ENCODE data around the gene MED27. TPM values are rescaled to one million over a fixed set of nuclear protein-coding genes. Genes with fewer than 3 reads are reported as not detected.

Gene MED27
- total and polyA plus RNA-seq, 2 of the 13 experiments (the other 11 are each of a cell fraction or from before 2014, with no cell fraction given): 16.9 to 19.0 TPM

DNA sequence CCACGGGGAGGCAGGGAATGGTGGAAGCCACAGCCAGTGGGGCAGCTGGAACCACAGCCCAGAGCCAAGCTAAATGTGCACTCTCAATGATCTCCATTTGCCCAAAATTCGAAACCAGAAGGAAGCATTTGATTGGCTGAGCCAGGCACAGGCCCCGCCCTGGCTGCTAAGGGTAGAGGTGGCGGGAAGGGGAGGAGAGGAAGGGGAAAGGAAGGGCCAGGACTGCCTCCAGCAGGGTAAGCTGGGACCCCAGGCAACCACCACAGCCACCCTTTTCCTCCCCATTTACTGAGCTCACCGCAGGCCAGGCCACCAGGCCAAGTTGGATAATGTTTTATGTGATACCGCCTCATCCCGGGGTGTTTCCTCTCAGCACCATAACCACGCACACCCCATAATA, 239.4 kb downstream of the MED27 start (continued):
- TF ChIP-seq, protein P1, sequence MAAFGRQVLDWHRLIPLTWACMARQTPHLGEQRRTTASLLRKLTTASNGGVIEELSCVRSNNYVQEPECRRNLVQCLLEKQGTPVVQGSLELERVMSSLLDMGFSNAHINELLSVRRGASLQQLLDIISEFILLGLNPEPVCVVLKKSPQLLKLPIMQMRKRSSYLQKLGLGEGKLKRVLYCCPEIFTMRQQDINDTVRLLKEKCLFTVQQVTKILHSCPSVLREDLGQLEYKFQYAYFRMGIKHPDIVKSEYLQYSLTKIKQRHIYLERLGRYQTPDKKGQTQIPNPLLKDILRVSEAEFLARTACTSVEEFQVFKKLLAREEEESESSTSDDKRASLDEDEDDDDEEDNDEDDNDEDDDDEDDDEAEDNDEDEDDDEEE (CRISPR knock-in tag; IDR thresholded peaks at IDR 0.05): no peak
- no peak for TF ChIP-seq RORA (CRISPR knock-in tag; IDR thresholded peaks at IDR 0.05)

DNA sequence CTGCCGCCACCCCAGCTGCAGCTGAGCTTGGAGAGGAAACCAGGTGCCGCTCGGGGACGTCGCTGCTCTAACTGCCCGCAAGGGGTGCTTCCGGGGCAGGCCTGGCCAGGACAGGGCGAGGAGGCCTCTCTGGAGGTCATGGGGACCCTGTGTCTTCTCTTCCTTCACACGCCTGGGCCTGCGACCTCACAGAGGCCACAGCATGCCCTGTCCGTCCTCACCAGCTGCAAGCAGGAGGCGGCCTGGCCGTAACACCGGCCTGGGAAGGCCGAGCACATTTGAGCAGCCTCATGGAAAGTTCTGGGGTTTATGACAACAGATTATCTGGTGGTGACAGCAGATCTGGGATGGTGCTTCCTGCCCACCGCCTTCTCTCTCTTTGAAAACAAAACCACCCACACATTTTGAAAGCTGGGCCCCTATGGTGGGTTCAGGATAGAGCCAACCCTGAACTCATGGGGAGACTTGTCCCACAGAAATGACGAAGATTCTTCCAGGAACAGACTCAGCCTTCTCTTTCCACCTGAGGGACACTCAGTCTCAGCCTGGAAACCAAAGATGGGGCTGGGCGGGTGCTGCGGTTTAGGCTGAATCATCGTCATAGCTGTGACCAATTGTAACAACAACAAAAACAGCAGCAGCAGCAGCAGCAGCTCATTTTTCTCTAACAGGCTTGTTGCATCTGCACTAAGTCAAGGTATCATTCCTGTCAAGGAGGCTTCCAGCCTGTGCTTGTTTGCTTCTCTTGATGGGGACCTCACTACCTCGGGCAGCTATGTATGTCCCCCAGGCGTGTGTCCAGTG, 240.2 kb downstream of the MED27 start:
- in situ Hi-C loops (cut with HindIII; ENCODE audit: extremely low pct_ligation_motif_present, low pct_unique_long_range_greater_than_20kb): no loop called here
- intact Hi-C loops (cut with micrococcal nuclease; ENCODE audit: unreplicated experiment): no loop called here
- Histone ChIP-seq H3K27me3 (ENCODE audit: control insufficient read depth in 1 of 2, insufficient read depth in 2 of 2, low read length in 2 of 2) (peaks cover 7 to 75% of the 10 kb centered on the region in 2 experiments), H3K4me3 (replicated peaks in 1 of 3; ENCODE audit: insufficient read depth in 1 of 3, low read depth in 2 of 3, low read length in 3 of 3) (no peak overlapping the region), H4K20me1 (ENCODE audit: insufficient read depth, low read length) (0 out of 2 replicates have a peak, but pooled peaks cover 2% of the 10 kb centered on the region), H2AFZ (ENCODE audit: low read length) (no peak overlapping the region), H3K36me3 (replicated peaks in 1 of 2; ENCODE audit: control insufficient read depth in 1 of 2, insufficient read depth in 2 of 2, low read length in 2 of 2) (no peaks in the 10 kb centered on the region), H3K9me3 (ENCODE audit: low read length) (no peaks in the 10 kb centered on the region), H3K4me2 (ENCODE audit: low read depth, low read length) (no peak overlapping the region), H3K79me2 (ENCODE audit: insufficient read depth, low read length) (no peaks in the 10 kb centered on the region), H3K27ac (ENCODE audit: extremely low read length, insufficient read depth, low read length) (no peak overlapping the region), H3K4me1 (ENCODE audit: insufficient read depth, low read length) (peaks cover 6% of the 10 kb centered on the region; the same call in 1 of the 2 replicates), H3K9ac (ENCODE audit: insufficient read depth, low read depth, low read length) (no peak overlapping the region)
- DNase-seq (ENCODE audit: low spot score): no peak
- 53% methylated on average over 4 of the region's 22 CpGs for WGBS (ENCODE audit: low lambda C conversion rate)
- TF ChIP-seq ZNF331 (CRISPR knock-in tag; IDR thresholded peaks at IDR 0.05): no peak
- TF ChIP-seq, protein P2, sequence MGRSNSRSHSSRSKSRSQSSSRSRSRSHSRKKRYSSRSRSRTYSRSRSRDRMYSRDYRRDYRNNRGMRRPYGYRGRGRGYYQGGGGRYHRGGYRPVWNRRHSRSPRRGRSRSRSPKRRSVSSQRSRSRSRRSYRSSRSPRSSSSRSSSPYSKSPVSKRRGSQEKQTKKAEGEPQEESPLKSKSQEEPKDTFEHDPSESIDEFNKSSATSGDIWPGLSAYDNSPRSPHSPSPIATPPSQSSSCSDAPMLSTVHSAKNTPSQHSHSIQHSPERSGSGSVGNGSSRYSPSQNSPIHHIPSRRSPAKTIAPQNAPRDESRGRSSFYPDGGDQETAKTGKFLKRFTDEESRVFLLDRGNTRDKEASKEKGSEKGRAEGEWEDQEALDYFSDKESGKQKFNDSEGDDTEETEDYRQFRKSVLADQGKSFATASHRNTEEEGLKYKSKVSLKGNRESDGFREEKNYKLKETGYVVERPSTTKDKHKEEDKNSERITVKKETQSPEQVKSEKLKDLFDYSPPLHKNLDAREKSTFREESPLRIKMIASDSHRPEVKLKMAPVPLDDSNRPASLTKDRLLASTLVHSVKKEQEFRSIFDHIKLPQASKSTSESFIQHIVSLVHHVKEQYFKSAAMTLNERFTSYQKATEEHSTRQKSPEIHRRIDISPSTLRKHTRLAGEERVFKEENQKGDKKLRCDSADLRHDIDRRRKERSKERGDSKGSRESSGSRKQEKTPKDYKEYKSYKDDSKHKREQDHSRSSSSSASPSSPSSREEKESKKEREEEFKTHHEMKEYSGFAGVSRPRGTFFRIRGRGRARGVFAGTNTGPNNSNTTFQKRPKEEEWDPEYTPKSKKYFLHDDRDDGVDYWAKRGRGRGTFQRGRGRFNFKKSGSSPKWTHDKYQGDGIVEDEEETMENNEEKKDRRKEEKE (IDR thresholded peaks at IDR 0.05): no peak
- TF ChIP-seq SALL2 (CRISPR knock-in tag; IDR thresholded peaks at IDR 0.05): no peak
- TF ChIP-seq, protein P3, sequence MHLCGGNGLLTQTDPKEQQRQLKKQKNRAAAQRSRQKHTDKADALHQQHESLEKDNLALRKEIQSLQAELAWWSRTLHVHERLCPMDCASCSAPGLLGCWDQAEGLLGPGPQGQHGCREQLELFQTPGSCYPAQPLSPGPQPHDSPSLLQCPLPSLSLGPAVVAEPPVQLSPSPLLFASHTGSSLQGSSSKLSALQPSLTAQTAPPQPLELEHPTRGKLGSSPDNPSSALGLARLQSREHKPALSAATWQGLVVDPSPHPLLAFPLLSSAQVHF (CRISPR knock-in tag; IDR thresholded peaks at IDR 0.05): no peak
- TF ChIP-seq, protein P4, sequence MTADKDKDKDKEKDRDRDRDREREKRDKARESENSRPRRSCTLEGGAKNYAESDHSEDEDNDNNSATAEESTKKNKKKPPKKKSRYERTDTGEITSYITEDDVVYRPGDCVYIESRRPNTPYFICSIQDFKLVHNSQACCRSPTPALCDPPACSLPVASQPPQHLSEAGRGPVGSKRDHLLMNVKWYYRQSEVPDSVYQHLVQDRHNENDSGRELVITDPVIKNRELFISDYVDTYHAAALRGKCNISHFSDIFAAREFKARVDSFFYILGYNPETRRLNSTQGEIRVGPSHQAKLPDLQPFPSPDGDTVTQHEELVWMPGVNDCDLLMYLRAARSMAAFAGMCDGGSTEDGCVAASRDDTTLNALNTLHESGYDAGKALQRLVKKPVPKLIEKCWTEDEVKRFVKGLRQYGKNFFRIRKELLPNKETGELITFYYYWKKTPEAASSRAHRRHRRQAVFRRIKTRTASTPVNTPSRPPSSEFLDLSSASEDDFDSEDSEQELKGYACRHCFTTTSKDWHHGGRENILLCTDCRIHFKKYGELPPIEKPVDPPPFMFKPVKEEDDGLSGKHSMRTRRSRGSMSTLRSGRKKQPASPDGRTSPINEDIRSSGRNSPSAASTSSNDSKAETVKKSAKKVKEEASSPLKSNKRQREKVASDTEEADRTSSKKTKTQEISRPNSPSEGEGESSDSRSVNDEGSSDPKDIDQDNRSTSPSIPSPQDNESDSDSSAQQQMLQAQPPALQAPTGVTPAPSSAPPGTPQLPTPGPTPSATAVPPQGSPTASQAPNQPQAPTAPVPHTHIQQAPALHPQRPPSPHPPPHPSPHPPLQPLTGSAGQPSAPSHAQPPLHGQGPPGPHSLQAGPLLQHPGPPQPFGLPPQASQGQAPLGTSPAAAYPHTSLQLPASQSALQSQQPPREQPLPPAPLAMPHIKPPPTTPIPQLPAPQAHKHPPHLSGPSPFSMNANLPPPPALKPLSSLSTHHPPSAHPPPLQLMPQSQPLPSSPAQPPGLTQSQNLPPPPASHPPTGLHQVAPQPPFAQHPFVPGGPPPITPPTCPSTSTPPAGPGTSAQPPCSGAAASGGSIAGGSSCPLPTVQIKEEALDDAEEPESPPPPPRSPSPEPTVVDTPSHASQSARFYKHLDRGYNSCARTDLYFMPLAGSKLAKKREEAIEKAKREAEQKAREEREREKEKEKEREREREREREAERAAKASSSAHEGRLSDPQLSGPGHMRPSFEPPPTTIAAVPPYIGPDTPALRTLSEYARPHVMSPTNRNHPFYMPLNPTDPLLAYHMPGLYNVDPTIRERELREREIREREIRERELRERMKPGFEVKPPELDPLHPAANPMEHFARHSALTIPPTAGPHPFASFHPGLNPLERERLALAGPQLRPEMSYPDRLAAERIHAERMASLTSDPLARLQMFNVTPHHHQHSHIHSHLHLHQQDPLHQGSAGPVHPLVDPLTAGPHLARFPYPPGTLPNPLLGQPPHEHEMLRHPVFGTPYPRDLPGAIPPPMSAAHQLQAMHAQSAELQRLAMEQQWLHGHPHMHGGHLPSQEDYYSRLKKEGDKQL (CRISPR knock-in tag; IDR thresholded peaks at IDR 0.05; ENCODE audit: low read depth): no peak
- no peak for TF ChIP-seq PRPF4 (IDR thresholded peaks at IDR 0.05; ENCODE audit: low read depth, low read length, poor library complexity, severe bottlenecking)
- TF ChIP-seq ZNF615 (CRISPR knock-in tag; IDR thresholded peaks at IDR 0.05; ENCODE audit: borderline replicate concordance): no peak
- ChIA-PET CTCF (ENCODE audit: low intra/inter-chr PET ratio, low total read pairs) (no interaction called here), POLR2A (no interaction called here)
- no peak for FAIRE-seq
- ATAC-seq: no peak
- no TSS peak for BruUV-seq (replicated peaks)
